Fibroblast of lung (primary cell): ENCODE results near the gene COPE. TPM values are rescaled to one million over a fixed set of nuclear protein-coding genes. Genes with fewer than 3 reads are reported as not detected.

Source experiments
- DNase-seq, 2 donors: peaks; one replicate each; pipeline versions ENCODE4 v3.0.0 to v3.0.0-alpha.2; 2010; ENCODE audit warnings: low read depth in 2 of 2
- H2AFZ ChIP-seq: 2 replicates; pipeline ENCODE4 v1.5.1; 2012; ENCODE audit warnings: low read length, control low read depth, inconsistent platforms
- H3K27ac ChIP-seq: 2 replicates; pipeline ENCODE4 v1.5.1; 2011; ENCODE audit warnings: low read length, control low read depth; ENCODE audit not compliant: insufficient read depth
- H3K27me3 ChIP-seq: 2 replicates; pipeline ENCODE4 v1.5.1; 2011; ENCODE audit warnings: mild to moderate bottlenecking, low read length; ENCODE audit not compliant: control insufficient read depth, insufficient read depth
- H3K36me3 ChIP-seq: 2 replicates; pipeline ENCODE4 v1.5.1; 2011; ENCODE audit warnings: low read length; ENCODE audit not compliant: control insufficient read depth, insufficient read depth
- H3K4me1 ChIP-seq: 2 replicates; pipeline ENCODE4 v1.5.1; 2011; ENCODE audit warnings: low read length; ENCODE audit not compliant: control insufficient read depth, insufficient read depth; ENCODE audit errors: extremely low read depth
- H3K4me2 ChIP-seq: 2 replicates; pipeline ENCODE4 v1.5.1; 2011; ENCODE audit warnings: low read length, control low read depth; ENCODE audit not compliant: insufficient read depth; ENCODE audit errors: extremely low read depth
- H3K4me3 ChIP-seq, 4 experiments: fragments of 200-600 bp in 1 of 4; sonication (generic) in 1 of 4; replicated peaks in 1 of 4; 2 replicates each; pipeline ENCODE4 v1.5.1; 2011 to 2016; ENCODE audit warnings: low read length in 4 of 4, low read depth in 3 of 4, mild to moderate bottlenecking in 3 of 4, control low read depth in 2 of 4, inconsistent platforms in 1 of 4, mixed read lengths in 1 of 4; ENCODE audit not compliant: insufficient read depth in 1 of 4; ENCODE audit errors: control extremely low read depth in 1 of 4
- H3K79me2 ChIP-seq: 2 replicates; pipeline ENCODE4 v1.5.1; 2012; ENCODE audit warnings: mild to moderate bottlenecking, low read length, inconsistent platforms; ENCODE audit not compliant: control insufficient read depth, insufficient read depth
- H3K9ac ChIP-seq: 2 replicates; pipeline ENCODE4 v1.5.1; 2011; ENCODE audit warnings: mild to moderate bottlenecking, low read length, control low read depth; ENCODE audit not compliant: insufficient read depth
- H3K9me3 ChIP-seq: 2 replicates; pipeline ENCODE4 v1.5.1; 2012; ENCODE audit warnings: low read depth, low read length; ENCODE audit not compliant: control insufficient read depth, insufficient read depth
- H4K20me1 ChIP-seq: 2 replicates; pipeline ENCODE4 v1.5.1; 2011; ENCODE audit warnings: low read length; ENCODE audit not compliant: control insufficient read depth, insufficient read depth; ENCODE audit errors: extremely low read depth
- EZH2 ChIP-seq: IDR thresholded peaks from 2 replicates; pipeline ENCODE4 v1.5.1; 2012; ENCODE audit warnings: low read length, control low read depth, mild to moderate bottlenecking; ENCODE audit errors: missing control alignments
- polyA plus RNA-seq, 2 donors: library from polyadenylated mRNA; depleted of rRNA in 1 of 2; stranded (reverse) in 1 of 2; unstranded in 1 of 2; fragments of >200 nt; gene quantifications; 2 replicates each; pipeline ENCODE4 v1.2.1, GENCODE V29; 2011 to 2012; ENCODE audit warnings: missing spikeins in 1 of 2
- total RNA-seq: library from RNA; depleted of rRNA; stranded (reverse); fragments of >200 nt; gene quantifications from 2 replicates; pipeline ENCODE4 v1.2.1, GENCODE V29; 2014
- TF ChIP-seq, protein P1 (sequence below), 2 donors: IDR thresholded peaks in 1 of 2; conservative IDR thresholded peaks in 1 of 2; 1 replicate in 1 of 2; 2 replicates in 1 of 2; pipeline ENCODE4 v1.5.1; 2011 to 2012; ENCODE audit warnings: low read length in 2 of 2, control low read depth in 1 of 2, inconsistent platforms in 1 of 2, low read depth in 1 of 2, mild to moderate bottlenecking in 1 of 2

Gene COPE
- total and polyA plus RNA-seq, 2 donors (not counting 1 experiment from before 2014, with no cell fraction given) = 146 to 182 TPM

- H3K4me3 ChIP-seq = no peak overlapping the region
- TF ChIP-seq, protein P1, sequence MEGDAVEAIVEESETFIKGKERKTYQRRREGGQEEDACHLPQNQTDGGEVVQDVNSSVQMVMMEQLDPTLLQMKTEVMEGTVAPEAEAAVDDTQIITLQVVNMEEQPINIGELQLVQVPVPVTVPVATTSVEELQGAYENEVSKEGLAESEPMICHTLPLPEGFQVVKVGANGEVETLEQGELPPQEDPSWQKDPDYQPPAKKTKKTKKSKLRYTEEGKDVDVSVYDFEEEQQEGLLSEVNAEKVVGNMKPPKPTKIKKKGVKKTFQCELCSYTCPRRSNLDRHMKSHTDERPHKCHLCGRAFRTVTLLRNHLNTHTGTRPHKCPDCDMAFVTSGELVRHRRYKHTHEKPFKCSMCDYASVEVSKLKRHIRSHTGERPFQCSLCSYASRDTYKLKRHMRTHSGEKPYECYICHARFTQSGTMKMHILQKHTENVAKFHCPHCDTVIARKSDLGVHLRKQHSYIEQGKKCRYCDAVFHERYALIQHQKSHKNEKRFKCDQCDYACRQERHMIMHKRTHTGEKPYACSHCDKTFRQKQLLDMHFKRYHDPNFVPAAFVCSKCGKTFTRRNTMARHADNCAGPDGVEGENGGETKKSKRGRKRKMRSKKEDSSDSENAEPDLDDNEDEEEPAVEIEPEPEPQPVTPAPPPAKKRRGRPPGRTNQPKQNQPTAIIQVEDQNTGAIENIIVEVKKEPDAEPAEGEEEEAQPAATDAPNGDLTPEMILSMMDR (conservative IDR thresholded peaks at IDR 0.05 in 1 of 2, IDR thresholded peaks at IDR 0.05 in 1 of 2; ENCODE audit: low read depth in 1 of 2, low read length in 2 of 2) = no peak
- TF ChIP-seq EZH2 = no peak
These were observed 42.3 kb downstream of the COPE start for GRCh38 chr19:18876865-18877264.

GRCh38 chr19:18875726-18876125 is 43.5 kb downstream of the COPE start:
- H3K36me3 ChIP-seq = no peaks in the 10 kb centered on the region
- no peak overlapping the region for H3K9ac ChIP-seq
- H3K4me2 ChIP-seq = no peak overlapping the region
- H3K4me3 ChIP-seq = no peak overlapping the region
- DNase-seq = peak in 1 of 2 donors; percentile 47
- H3K27me3 ChIP-seq = no peaks in the 10 kb centered on the region
- no peaks in the 10 kb centered on the region for H4K20me1 ChIP-seq
- H3K9me3 ChIP-seq = no peaks in the 10 kb centered on the region
- no peaks in the 10 kb centered on the region for H3K79me2 ChIP-seq
- TF ChIP-seq EZH2 = no peak
- TF ChIP-seq, protein P1 (conservative IDR thresholded peaks at IDR 0.05 in 1 of 2, IDR thresholded peaks at IDR 0.05 in 1 of 2; ENCODE audit: low read depth in 1 of 2, low read length in 2 of 2) = no peak
- no peaks in the 10 kb centered on the region for H3K4me1 ChIP-seq
- no peak overlapping the region for H3K27ac ChIP-seq
- no peak overlapping the region for H2AFZ ChIP-seq

More at GRCh38 chr19:18876865-18877264, 42.3 kb downstream of the COPE start:
- Histone ChIP-seq H2AFZ (no peak overlapping the region), H3K4me1 (no peaks in the 10 kb centered on the region), H4K20me1 (no peaks in the 10 kb centered on the region), H3K79me2 (no peaks in the 10 kb centered on the region), H3K9ac (no peak overlapping the region), H3K27me3 (no peaks in the 10 kb centered on the region), H3K27ac (no peak overlapping the region), H3K4me2 (no peak overlapping the region), H3K9me3 (no peaks in the 10 kb centered on the region), H3K36me3 (no peaks in the 10 kb centered on the region)
- no peak for DNase-seq

GRCh38 chr19:18871543-18871942 is 47.6 kb downstream of the COPE start:
- Histone ChIP-seq H3K79me2 (no peaks in the 10 kb centered on the region), H3K27me3 (no peaks in the 10 kb centered on the region), H2AFZ (no peak overlapping the region), H4K20me1 (no peaks in the 10 kb centered on the region), H3K36me3 (peaks cover 7% of the 10 kb centered on the region), H3K27ac (no peak overlapping the region), H3K4me3 (no peak overlapping the region), H3K9ac (no peak overlapping the region), H3K4me1 (no peaks in the 10 kb centered on the region), H3K4me2 (no peak overlapping the region), H3K9me3 (no peaks in the 10 kb centered on the region)
- no peak for DNase-seq
- TF ChIP-seq EZH2 = no peak
- TF ChIP-seq, protein P1 (conservative IDR thresholded peaks at IDR 0.05 in 1 of 2, IDR thresholded peaks at IDR 0.05 in 1 of 2; ENCODE audit: low read depth in 1 of 2, low read length in 2 of 2) = no peak
